Daoy (cell line): ENCODE results near the gene HOGA1. TPM values are rescaled to one million over a fixed set of nuclear protein-coding genes. Genes with fewer than 3 reads are reported as not detected.

Source experiments
- DNase-seq: peaks from one replicate; pipeline ENCODE4 v3.0.0-alpha.2; 2015; ENCODE audit warnings: low read depth
- total RNA-seq: library from RNA; depleted of rRNA; stranded (reverse); fragments of >200 nt; shearing (Covaris generic); gene quantifications from 2 replicates; pipeline ENCODE4 v1.2.3, GENCODE V29; 2014; rRNA removed

Gene HOGA1
- total RNA-seq: not detected in 2 replicates

DNA sequence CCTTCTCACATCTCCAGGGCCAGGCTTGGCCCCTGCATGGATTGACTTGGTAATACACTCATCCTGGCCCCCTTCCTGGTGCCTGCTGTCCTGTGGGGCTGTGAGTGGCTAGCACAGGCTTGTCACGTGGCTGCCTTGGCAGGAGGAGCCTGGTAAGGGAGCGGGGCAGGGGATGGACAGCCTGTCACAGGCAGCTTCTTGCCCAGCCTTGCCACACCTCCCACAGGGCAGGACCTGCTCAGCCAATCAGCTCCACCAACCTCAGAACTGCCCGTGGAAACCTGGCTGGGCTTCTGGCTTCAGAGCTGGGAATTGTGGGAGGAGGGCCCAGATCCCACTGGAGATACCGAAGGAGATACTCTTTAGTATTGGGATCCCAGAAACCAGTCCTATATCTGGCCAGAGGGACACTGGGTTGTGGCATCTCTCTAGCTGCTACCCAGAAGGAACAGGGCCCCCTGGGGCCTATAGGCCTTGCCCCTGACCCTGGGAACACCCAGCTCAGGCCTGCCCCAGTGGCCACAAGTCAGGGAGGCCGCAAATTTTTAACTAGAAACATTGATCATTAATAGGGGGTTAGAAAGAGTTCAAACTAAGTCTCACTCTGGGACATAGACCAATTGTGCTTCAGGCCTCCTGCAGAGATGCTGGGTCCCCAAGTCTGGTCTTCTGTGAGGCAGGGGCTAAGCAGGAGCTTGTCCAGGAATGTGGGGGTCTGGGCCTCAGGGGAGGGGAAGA, at the start of gene HOGA1:
HOGA1 (plus strand) TSS at position 330 of the 738 bp plus-strand sequence; CDS start at position 645, 315 bp downstream.
- DNase-seq: peak; percentile 60

DNA sequence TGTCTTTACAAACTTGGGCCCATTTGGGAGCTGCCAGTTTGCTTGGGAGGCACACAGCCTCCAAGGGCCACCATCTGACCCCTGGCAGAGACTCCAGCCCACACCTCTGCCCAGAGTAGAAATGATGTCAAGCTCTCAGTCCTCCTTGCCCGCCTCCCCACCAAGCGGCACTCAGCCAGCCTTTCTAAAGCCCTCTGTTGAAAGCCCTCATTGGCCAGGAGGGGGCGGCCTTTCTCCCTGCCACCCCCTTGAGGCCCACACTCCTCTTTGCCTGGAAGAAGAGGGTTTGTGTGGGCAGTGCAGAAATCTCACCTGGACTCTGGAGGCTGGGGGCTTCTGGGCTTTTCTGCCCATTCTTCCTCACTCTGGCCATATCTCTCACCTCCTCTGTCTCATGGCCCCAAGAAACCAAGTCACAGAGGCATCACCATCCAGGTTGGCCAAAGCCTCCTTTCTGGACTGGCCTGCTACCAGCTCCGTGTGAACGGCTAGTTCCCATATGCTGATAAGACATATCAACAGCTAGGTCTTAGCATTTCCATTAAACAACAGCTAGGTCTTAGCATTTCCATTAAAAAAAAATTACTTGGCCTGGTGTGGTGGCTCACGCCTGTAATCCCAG, 49.3 kb upstream of the HOGA1 start:
- DNase-seq: peak; percentile 56

DNA sequence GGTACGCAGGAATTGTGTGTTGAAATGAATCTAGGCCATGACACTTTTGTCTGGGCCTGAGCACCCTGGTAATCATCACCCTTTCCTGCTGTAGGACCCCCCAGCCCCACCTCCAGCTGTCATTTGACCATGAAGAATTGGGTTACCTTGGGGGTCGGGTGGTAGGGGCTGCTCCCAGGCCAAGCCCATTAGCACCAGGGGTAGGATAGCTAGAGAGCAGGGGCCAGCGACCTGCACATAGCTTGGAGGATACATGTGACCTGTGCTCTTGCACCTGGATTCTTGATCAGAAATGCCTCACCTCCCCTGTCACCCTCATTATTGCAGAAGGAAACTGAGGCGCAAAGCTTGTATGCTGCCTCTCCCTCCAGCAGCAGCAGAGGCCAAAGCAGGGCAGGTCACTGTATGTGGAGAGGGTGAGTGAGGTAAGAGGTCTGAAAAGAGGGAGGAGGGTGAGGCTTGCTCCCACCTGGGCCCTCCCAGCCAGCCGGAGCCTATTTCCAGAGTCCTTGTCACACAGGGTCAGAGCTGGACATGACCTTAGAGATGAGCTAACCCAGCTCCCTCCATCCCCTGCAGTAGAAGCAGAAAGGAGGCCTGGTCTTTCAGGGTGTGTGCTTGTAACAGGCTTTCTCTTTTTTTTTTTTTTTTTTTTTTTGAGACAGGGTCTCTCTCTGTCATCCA, 46.9 kb upstream of the HOGA1 start:
- DNase-seq: no peak

DNA sequence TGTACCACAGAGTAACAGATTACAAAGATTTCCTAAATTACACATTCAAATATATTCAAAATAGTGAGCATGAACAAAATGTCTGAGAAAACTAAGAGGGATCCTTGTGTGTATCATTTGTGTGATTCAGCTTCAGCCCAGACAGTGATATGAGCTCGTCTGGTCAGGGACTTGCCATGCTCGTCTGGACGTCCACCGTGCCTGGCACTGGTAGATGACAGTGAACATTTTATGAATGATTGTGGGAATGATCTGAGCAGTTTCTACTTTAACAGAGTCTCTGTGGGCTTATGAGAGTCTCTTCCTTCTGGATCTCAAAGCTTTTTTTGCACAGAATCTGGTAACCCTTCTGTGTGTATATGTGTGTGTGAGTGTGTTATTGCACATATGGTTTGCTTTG, 45.8 kb upstream of the HOGA1 start:
- peak; percentile 23 for DNase-seq

DNA sequence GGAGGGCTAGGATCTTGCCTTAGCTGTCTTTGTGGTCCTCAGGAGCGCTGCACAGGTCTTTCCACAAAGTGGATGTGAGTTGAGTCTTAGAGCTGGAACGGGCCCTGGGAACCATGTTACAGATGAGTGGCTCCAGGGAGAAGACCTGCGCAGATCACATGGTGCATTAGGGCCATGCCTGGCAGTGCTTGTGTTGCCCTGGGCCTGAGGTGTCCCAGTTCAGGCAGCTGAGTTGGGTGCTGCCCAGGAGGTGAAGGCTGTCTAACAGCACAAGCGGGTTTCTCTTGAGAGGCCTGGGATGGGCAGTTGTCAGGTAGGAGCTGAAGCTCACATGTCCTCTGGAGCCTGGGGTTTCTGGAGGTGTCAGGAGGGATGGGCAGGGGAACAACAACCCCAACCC, 45.4 kb upstream of the HOGA1 start:
- no peak for DNase-seq

DNA sequence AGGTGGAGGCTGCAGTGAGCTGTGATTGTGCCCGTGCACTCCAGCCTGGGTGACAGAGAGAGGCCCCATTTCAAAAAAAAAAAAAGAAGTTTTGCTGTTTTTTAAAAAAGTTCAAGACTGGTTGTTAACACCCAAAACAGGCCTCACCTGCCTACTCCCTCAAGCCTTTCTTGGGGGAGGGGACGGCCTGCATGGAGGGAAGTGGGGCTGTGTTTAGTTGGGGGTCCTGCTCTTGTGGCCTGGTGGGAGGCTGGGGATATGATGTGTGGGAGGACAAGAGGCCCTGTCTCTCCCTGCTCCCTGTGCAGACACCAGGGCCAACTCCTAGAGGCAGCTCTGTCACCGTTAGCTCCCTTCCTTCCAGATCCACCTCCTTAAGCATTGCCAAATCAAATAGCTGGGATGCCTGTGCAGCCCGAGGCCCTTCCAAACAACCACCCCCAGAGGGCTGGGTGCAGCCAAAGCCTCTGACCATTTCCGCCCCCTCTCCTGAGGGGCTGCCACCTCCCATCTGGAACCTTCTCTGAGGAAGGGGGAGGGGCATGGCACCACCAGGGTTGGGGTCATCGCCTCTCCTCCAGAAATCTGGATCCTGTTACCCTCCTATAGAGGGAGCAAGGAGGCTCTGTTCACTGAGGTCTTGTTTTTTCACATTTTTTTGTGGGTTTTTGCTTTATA, 44.5 kb upstream of the HOGA1 start:
- DNase-seq: peak; percentile 41

DNA sequence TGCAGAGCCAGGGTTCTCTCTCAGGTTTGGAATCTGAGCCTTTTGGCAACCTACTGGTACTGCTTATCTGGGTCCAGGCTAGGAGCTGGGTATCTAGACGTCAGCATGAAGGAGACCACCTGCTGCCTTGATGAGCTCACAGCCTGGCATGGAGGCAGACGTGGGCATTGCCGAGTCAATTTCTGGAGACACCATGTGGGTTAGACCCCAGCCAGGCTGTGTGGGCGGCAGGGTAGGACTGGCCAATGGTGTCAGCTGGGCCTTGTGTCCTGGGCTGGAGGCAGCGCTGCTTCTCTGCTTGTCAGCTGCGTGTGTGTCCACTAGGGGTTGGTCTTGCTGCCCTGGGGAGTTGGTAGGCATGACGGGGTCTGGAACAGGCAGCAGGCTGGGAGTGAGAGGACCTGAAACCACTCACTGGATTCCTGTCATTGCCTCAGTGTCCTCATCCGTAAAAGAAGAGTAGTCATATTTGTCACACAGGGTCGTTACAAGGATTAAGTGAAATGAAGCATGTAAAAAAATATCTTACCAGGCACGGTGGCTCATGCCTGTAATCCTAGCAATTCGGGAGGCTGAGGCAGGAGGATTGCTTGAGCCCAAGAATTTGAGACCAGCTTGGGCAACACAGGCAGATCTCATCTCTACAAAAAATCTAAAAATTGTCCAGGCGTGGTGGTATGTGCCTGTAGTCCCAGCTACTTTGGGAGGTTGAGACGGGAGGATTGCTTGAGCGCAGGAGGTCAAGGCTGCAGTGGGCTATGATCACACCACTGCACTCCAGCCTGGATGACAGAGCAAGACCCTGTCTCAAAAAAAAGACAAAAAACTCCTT, 43.3 kb upstream of the HOGA1 start:
- DNase-seq: peak; percentile 39

DNA sequence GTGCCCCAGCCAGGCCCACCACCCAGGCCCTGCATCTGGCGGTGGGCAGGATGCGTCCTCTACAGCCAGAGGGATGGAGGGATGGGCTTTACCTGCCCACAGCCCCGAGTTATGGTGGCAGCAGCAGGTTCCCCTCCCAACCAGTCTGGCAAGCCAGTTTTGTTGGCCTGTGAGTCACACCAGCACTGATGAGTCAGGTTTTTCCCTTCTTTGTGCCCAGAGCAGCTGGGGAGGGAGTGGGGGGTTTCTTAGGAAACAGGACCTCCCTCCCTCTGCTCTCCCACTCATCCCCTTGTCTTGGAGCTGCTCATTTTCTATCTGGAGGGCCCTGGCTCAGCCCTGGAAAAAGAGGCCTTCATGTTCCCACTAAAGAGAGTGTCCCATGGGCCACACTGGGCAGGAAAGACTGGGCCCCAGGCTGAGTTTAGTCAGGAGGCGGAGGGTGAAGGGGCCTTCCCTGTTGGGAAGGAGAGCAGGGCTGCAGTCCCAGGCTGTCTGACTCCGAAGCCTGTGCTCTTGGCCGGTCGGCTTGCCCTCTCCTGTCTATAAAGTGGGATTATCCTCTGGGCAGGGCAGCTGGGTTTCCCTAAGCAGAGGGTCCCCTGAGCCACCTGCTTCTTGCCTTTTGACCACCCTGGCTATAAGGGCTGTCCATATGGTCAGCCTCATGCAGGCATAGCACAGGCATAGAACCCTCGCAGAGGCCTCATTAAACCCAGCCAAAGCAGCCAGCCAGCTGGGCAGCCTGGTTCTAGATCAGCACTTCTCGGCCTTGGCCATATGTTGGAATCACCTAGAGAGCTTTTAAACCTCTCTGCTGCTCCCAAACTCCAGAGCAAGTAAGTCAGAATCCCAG, 41.8 kb upstream of the HOGA1 start:
- peak; percentile 93 for DNase-seq

DNA sequence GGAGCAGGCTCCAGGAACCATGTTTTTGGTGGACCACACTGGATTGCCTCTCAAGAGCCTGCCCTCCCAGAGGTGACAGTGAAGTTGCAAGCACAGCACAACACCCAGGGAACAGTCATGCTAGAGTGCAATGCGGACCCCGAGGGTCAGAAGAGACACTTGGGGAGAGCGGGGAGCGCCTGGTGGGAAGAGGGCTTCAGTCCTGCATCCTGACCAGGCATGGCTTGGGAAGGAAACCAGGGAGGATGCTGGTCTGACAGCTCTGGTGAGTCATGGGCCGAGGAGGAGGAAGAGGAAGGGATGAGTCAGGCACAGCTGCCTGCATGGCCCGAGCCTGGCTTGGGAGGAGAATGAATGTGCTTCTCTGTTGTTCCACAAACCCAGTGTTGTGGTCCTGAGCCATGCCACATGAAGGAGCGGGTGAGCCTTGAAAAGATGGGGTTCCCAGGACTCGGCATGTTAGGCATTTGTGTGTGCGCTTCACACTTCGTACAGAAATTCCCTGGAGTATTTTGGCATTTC, 41.1 kb upstream of the HOGA1 start:
- peak; percentile 96 for DNase-seq

DNA sequence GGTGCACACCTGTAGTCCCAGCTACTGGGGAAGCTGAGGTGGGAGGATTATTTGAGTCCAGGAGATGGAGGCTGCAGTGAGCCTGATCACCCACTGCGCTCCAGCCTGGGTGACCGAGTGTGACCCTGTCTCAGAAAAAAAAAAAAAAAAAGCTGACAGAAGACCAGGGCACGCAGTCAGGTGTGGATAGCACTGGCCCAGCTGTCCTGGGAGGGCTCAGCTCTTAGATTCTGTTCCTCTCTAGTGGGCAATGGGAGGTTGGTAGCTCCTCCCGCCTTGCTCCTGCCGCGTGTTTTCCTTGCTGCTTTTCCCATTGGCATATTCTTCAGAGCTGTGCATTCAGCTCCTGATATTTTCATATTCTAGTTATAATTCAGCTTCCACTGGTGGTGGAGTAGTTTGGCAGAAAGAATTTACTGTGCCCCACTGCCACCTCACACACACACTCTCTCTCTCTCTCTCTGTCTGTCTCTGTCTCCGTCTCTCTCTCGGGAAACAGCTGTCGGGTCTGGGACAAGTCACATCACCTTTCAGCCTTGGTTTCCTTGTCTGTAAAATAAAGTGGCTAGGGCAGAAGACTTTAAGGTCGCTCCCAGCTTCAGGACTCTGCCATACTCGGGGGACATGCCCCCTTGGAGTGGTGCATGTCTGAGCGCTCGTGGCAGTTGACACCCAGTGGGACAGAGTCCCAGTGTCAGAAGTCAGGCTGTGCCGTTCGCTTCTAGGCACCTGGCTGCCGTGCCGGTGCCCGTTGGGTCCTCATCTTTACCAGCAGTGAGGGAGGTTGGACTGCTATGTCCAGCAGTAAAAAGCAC, 37.5 kb upstream of the HOGA1 start:
- no peak for DNase-seq

DNA sequence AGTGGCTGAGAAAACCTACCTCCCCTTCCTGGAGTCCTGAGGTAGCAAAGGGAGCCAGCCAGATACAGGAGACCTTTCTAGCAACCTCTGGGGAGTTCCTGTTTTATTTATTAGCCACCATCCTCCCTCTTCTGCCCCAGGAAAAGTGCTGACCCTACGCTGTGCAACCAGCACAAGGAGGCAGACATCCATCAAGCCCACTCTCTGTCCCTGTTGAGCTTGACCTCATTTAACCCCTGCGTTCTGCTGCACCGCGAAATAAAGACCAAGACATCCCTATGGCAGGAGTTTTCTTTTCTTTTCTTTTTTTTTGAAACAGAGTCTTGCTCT, 37.0 kb upstream of the HOGA1 start:
- no peak for DNase-seq

DNA sequence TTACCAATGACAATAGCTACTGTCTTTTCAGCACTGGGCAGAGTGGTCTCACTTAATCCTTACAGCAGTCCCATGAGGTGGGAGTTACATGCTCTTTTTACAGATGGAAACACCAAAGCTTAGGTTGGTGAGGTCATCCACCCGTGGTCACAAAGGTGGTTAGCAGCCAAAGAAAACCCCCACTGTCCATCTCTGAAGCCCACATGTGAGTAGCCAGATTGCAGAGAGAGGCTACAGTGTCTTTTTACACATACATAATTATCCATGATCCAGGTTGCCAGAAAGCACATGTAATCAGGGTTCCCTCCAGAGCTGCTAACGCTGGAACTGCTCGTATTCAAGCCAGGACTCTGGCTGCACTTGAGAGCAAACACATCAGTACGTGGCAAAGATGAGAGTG, 36.2 kb upstream of the HOGA1 start:
- DNase-seq: no peak

DNA sequence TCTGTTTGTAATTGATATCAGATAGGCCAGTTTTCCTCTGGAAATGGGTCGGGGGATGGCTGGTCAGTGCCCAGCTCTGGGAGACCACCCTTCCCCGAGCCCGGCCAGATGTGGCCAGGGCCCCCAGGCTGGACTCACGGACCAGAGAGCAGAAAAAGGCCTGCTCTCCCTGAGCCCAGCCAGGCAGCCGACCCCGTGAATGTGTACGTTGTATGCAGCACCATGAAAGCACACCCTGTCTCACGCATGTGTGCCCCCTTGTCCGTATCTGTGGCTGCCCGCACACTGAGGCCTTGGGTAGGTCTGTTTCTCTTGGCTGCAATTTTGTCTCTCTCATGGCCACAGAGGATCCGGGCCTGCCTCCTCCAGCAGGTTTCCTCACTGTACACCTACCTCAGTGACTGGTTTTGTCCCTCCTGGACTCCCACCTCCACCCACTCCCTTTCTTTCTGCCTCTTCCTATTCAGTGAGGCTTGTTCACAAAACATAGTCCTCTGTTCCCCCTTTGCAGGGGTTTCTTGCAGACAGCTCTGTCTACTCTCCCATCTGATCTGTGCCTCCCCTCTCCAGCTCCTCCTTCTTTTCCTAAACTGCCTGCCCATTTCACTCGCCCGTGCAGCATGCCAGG, 35.2 kb upstream of the HOGA1 start:
- no peak for DNase-seq

DNA sequence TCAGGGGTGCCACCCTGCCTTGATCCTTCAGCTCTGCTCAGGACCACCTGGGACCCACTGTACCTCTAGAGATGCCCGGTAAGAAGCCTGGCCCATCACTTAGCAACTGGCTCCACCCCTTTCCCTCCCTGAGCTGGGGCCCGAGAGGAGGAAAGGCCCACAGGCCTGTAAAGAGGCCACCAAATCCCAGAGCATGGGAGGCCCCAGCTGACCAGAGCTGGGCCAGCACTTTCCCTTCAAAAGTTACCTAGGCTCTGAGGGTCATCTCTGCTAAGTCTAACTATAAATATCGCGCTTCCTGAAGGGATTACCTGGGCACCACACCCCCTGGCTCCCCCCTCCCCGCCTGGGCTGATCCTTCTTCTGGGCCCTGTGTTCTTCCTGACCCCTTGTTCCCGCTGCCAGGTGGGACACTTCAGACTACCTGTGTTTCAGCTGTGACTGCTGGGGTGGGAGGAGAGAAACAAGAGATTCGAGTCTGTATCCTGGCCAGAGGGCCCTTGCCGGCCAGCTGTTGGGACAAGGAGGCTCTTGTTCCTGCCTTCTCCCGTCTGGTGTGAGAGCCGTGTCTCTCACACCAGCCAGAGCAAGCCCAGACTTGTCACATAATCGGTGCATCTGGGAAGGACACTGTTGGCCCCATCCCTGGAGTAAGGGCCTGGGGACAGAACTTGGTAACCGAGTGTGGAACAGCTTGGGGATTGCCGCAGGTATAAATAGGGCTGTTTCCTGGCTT, 34.4 kb upstream of the HOGA1 start:
- no peak for DNase-seq

DNA sequence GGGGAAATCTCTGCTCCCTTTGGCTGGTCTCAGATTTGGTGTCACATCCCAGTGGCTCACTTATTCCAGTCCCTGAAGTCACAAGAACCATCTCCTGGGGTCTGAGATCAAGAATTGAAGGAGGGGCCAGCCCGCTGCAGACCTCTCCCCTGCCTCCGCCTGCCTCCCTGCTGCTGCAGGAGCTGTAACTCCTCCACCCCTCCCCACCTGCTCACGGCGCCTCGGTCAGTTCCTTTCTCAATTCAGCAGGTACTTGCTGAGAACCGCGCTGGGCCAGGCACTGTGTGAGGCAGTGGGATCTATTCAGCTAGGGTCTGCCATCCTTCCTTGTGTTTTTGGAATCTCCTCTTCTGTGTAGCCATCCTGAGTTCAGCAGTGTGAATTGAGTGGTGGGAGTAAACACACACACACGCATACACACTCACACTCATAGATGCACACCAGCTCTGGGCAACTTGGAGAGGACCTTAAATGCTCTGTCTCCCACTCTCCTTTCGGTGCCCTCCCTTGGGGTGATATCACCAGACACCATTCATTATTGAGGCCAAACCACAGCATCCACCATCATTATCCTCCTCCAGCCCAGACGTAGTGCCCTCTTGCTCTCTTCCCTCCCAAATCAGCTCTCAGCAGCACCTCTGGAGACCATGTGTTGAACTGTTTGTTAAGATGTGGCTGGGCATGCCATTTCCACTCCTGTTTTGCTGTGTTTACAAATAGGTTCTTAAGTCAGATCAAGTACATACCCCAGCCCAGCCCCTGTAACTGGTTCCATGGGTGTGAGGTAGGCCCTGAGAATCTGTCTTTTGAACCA, 33.6 kb upstream of the HOGA1 start:
- no peak for DNase-seq

DNA sequence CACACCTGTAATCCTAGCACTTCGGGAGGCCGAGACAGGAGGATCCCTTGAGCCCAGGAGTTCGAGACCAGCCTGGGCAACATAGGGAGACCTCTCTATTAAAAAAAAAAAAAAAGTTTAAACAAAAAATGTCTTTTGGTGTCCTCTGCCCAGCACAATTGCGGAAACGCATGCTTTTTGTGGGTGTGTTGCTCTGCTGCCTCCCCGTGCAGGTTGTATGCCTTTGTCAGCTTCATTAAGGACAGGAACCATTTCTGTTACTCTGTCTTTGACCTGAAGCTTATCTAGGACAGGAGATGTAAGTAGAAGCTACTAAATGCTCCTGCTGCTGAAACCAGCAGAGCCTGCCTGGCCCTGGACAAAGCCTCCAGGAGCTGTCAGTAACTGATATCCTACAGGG, 32.9 kb upstream of the HOGA1 start:
- no peak for DNase-seq

DNA sequence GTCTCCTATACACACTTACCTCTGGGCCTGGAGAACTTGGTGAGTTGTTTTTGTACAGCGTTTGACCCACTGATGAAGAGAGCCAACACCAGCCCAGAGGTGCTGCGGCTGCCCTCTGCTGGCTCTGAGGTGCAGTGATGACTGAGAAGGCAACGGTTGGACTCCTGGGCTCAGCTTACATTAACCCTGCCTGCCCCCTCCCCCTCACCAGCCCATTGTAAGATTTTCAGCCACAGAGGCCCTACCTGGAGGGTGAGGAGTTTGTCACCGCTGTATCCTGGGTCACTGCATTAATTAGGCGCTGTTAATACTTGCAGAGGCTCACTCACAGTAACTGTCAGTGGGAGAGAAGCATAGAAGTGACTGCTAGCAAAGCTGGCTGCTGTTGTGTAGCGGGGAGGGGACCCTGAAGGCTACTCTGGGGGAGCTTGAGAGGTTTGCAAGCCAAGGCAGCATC, 30.6 kb upstream of the HOGA1 start:
- DNase-seq: peak; percentile 58
